ENCODE results near the gene PARP16. TPM values are rescaled to one million over a fixed set of nuclear protein-coding genes. Genes with fewer than 3 reads are reported as not detected.

Gene PARP16
- total RNA-seq, 1 donor from 2014 or later = 12.8 TPM

DNA sequence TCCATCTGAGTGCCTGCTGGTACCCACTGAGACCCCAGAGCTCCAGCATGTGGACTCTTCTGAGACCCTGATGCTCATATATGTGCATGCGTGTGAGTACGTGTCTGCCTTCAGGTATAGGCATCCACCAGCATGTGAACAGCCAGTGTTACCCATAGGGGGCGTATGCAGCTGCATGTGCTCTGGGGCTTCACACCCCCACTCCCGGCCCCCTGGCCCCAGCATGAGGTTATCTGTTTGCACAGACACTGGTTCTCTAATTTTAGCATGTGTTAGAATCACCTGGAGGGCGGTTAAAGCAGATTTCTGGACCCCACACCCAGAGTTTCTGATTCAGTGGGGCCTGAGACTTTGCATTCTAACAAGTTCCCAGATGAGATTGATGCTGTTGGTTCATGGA is 74.6 kb downstream of the PARP16 start:
- H3K27me3 ChIP-seq = no peaks in the 10 kb centered on the region
- H3K27ac ChIP-seq = peak overlapping the region; percentile 75
- no peak for DNase-seq (ENCODE audit: extremely low spot score in 2 of 2)
- no peaks in the 10 kb centered on the region for H3K36me3 ChIP-seq
- H3K9me3 ChIP-seq = no peaks in the 10 kb centered on the region
- H3K4me3 ChIP-seq = no peak overlapping the region
- peaks cover 38% of the 10 kb centered on the region for H3K4me1 ChIP-seq
- TF ChIP-seq POLR2A (IDR thresholded peaks at IDR 0.05) (no peak), CTCF (IDR thresholded peaks at IDR 0.05) (no peak), POLR2AphosphoS5 (IDR thresholded peaks at IDR 0.05; ENCODE audit: insufficient read depth in 1 of 2, low read depth in 1 of 2) (no peak)
- intact Hi-C loops (cut with DNase I) = no loop called here

DNA sequence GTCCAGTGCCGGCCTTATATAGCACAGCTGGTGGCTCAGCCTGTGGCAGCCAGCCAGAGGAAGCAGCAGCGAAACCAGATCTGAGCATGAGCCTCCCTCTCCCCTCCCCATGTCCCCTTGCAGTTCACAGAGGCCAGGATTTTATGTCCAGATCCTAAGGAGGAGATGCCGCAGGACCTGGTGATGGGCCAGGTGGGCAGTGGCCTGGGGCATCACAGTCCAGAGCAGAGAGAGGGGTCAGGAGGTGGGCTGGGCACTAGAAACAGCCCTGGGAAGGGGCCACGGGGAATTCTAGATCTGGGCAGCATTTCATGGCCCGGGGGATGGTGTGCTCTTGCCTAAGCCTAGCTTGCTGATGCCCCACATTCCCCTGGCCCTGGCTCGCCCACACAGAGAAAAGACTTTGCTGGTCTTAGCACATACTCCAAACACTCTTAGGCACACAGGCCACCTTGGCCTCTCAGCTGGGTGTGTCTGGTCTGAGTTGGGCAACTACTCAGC is 75.2 kb downstream of the PARP16 start:
- Histone ChIP-seq H3K27me3 (no peaks in the 10 kb centered on the region), H3K4me1 (peaks cover 38% of the 10 kb centered on the region), H3K27ac (peak overlapping the region; percentile 75), H3K36me3 (no peaks in the 10 kb centered on the region), H3K9me3 (no peaks in the 10 kb centered on the region), H3K4me3 (peak overlapping the region; percentile 17 to 18)
- no peak for DNase-seq (ENCODE audit: extremely low spot score in 2 of 2)
- intact Hi-C loops (cut with DNase I) = no loop called here
- no peak for TF ChIP-seq POLR2A (IDR thresholded peaks at IDR 0.05)
- TF ChIP-seq POLR2AphosphoS5 (IDR thresholded peaks at IDR 0.05; ENCODE audit: insufficient read depth in 1 of 2, low read depth in 1 of 2) = peak in 1 of 2 donors; percentile 76
- TF ChIP-seq CTCF (IDR thresholded peaks at IDR 0.05) = no peak

DNA sequence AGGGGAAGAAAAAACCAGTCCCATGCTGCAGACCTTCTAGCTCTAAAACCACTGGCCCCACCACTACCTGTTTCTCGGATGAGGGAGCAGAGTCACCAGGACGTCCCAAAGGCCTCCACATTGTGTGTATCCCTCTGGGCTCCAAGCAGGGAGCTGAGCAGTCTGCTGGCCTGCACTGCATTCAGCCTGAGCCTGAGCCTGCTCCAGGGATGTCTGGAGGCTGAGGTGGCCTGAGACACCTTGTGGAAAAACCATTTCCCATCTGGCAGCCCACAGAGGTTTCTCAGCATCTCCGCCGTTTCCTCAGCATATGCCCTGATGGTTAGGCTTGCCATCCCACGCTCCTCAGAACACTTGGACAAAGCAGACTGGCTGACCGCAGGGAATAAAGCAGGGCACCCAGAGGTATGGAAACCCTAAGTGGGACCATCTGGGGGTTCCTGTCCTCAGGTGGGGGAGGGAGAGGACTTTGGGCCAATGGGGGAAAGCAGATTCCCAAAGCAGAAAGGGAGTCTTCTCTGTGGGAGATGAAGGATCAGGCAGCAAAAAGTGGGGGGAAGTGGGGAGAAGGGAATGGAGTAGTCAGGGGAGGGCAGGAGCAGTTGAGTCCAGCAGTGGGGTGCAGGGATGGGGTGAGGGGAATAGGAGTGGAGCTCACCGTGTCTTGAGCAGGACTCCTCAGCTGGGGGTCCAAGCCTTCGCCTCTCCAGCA is 75.8 kb downstream of the PARP16 start, which contains the start of gene CILP:
Gene CILP, minus strand, starts transcription at position 704 of the 712 bp plus-strand sequence. CDS start 1,718 bp downstream, outside the sequence.
- Histone ChIP-seq H3K4me3 (peak within 1 kb of the TSS; percentile 17 to 18), H3K9me3 (no peaks in the 10 kb centered on the region), H3K27me3 (no peaks in the 10 kb centered on the region), H3K27ac (peak within 1 kb of the TSS; percentile 75), H3K4me1 (peaks cover 38% of the 10 kb centered on the region), H3K36me3 (no peaks in the 10 kb centered on the region)
- DNase-seq (ENCODE audit: extremely low spot score in 2 of 2) = no peak
- TF ChIP-seq POLR2AphosphoS5 (IDR thresholded peaks at IDR 0.05; ENCODE audit: insufficient read depth in 1 of 2, low read depth in 1 of 2) (no peak), CTCF (IDR thresholded peaks at IDR 0.05) (no peak), POLR2A (IDR thresholded peaks at IDR 0.05) (no peak)
- intact Hi-C loops (cut with DNase I) = no loop called here

DNA sequence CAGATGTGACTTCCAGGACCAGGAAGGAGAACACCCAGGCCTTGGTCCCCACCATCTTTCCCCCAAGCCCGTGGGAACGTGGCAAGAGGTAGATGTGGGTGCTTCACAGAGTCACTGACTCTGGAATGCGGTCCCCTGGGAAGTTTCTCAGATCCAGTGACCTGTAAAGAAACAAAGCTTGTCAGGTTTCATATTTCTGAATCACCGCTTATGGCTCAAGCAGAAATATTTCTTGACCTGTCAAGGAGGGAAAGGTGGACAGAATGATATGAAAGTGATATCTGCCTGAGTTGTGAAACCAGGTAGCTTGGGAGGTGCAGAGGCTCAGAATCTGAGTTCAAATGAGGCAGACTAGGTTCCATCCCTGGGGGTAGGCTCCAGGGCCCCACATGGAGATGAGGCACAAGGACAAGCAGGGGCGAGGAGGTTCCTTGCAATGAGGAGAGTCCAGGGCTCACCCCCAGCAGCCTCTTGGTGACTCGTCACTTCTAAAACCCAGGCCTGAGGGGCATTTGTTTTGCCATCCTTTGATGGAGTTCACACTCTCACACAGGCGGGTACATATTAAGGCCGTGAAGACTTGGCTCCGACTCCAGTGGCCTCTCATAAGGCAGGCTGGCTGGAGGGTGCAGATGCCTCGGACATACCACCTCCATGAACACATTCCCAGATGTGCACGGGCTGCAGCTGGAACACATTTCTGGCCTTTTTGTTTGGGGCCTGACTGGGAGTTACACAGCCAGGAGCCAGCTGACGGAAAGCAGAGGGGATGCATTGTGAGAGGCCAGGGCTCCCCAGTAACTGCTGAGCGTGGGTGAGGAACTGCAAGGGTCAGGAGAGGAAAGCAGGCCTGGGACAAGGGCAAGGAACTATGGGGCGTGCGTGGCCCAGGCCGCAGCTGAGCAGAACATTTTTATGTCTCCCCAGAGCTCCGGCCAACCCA is 76.7 kb downstream of the PARP16 start:
- intact Hi-C loops (cut with DNase I) = no loop called here
- Histone ChIP-seq H3K4me3 (peak overlapping the region in 1 of 2 donors; percentile 18), H3K36me3 (no peaks in the 10 kb centered on the region)

More for the DNA sequence above, 76.7 kb downstream of the PARP16 start:
- Histone ChIP-seq H3K27me3 (no peaks in the 10 kb centered on the region), H3K27ac (peak overlapping the region; percentile 75), H3K4me1 (peaks cover 38% of the 10 kb centered on the region), H3K9me3 (no peaks in the 10 kb centered on the region)
- TF ChIP-seq POLR2A (IDR thresholded peaks at IDR 0.05) (no peak), POLR2AphosphoS5 (IDR thresholded peaks at IDR 0.05; ENCODE audit: insufficient read depth in 1 of 2, low read depth in 1 of 2) (no peak), CTCF (IDR thresholded peaks at IDR 0.05) (no peak)
- no peak for DNase-seq (ENCODE audit: extremely low spot score in 2 of 2)

Data from vagina (tissue), 2 donors.